Thymus (tissue), 2 donors: ENCODE data around the gene HNRNPR. TPM values are rescaled to one million over a fixed set of nuclear protein-coding genes. Genes with fewer than 3 reads are reported as not detected.

Experiments used
- polyA plus RNA-seq: library from polyadenylated mRNA; stranded (reverse); fragments of 200-250 nt; gene quantifications from one replicate; pipeline ENCODE4 v1.2.3, GENCODE V29; 2013
- total RNA-seq: library from RNA; stranded (reverse); fragments of 120-200 nt; gene quantifications from one replicate; pipeline ENCODE4 v1.2.4, GENCODE V29; 2013
- donor health status: healthy.

Gene HNRNPR
- total and polyA plus RNA-seq, 2 donors: 119 to 168 TPM

Other genes starting within 250 kb of the HNRNPR start
- gene LUZP1, start 175.4 kb downstream of the HNRNPR start, total RNA-seq: 9.3 TPM
- 5.5 TPM for gene LUZP1, start 175.4 kb downstream of the HNRNPR start, polyA plus RNA-seq
- gene HTR1D, start 126.8 kb downstream of the HNRNPR start, total RNA-seq: not detected
- 0.07 TPM for gene HTR1D, start 126.8 kb downstream of the HNRNPR start, polyA plus RNA-seq
- 11.4 TPM for gene ZNF436, start 25.6 kb upstream of the HNRNPR start, total RNA-seq
- gene ZNF436, start 25.6 kb upstream of the HNRNPR start, polyA plus RNA-seq: 6.6 TPM
- gene TCEA3, start 80.5 kb upstream of the HNRNPR start, total RNA-seq: 3.0 TPM
- 5.5 TPM for gene TCEA3, start 80.5 kb upstream of the HNRNPR start, polyA plus RNA-seq
- gene ASAP3, start 139.9 kb upstream of the HNRNPR start, total RNA-seq: 4.1 TPM
- 10.4 TPM for gene ASAP3, start 139.9 kb upstream of the HNRNPR start, polyA plus RNA-seq
- 28.8 TPM for gene E2F2, start 186.9 kb upstream of the HNRNPR start, total RNA-seq
- 2.0 TPM for gene E2F2, start 186.9 kb upstream of the HNRNPR start, polyA plus RNA-seq
- 255 TPM for gene ID3, start 215.2 kb upstream of the HNRNPR start, total RNA-seq
- 131 TPM for gene ID3, start 215.2 kb upstream of the HNRNPR start, polyA plus RNA-seq